ENCODE data around the gene VEGFA.

- TF ChIP-seq CTCF (IDR thresholded peaks at IDR 0.05; ENCODE audit: poor library complexity): no peak
- TF ChIP-seq EZH2 (IDR thresholded peaks at IDR 0.05; ENCODE audit: borderline replicate concordance): no peak
- TF ChIP-seq EZH2phosphoT487 (IDR thresholded peaks at IDR 0.05; ENCODE audit: low read depth, severe bottlenecking, unreplicated experiment): no peak
Observed at GRCh38 chr6:43776115-43776798, 6.2 kb downstream of the VEGFA start.

Data from hepatocyte (in vitro differentiated cells).